ENCODE measurements around the gene CDK5RAP1.
"Not testable (repeated sequence)": the region's sequence is repeated elsewhere in the genome, so short reads cannot be mapped to it uniquely, and the experiment has no call there.

The CDK5RAP1 gene

GRCh38 chr20:33389326-33389725 lies 12.0 kb downstream of the CDK5RAP1 start:
- not testable (repeated sequence) for DNase-seq

- DNase-seq = no peak
These were observed 13.1 kb downstream of the CDK5RAP1 start for GRCh38 chr20:33388268-33388667.

GRCh38 chr20:33387177-33387576 lies 14.1 kb downstream of the CDK5RAP1 start:
- DNase-seq = no peak

- DNase-seq = no peak
These were observed 14.6 kb downstream of the CDK5RAP1 start for GRCh38 chr20:33386673-33387072.

GRCh38 chr20:33377366-33377765 lies 24.0 kb downstream of the CDK5RAP1 start:
- no peak for DNase-seq

- DNase-seq = no peak
These were observed 27.3 kb downstream of the CDK5RAP1 start for GRCh38 chr20:33373735-33374605.

- no peak for DNase-seq
These were observed 28.3 kb downstream of the CDK5RAP1 start for GRCh38 chr20:33372993-33373441.

GRCh38 chr20:33370291-33370690 lies 31.0 kb downstream of the CDK5RAP1 start:
- no peak for DNase-seq

- DNase-seq = no peak
These were observed 38.4 kb downstream of the CDK5RAP1 start for GRCh38 chr20:33362898-33363297.

- DNase-seq = no peak
These were observed 41.7 kb downstream of the CDK5RAP1 start for GRCh38 chr20:33359399-33360261.

GRCh38 chr20:33353013-33353402 lies 48.3 kb downstream of the CDK5RAP1 start:
- no peak for DNase-seq

- DNase-seq = no peak
These were observed 48.9 kb downstream of the CDK5RAP1 start for GRCh38 chr20:33352258-33353012.

GRCh38 chr20:33351696-33352095 lies 49.6 kb downstream of the CDK5RAP1 start:
- no peak for DNase-seq

- no peak for DNase-seq
These were observed 51.8 kb downstream of the CDK5RAP1 start for GRCh38 chr20:33349493-33349892.

- DNase-seq = no peak
These were observed 53.0 kb downstream of the CDK5RAP1 start for GRCh38 chr20:33348136-33348937.

GRCh38 chr20:33345342-33345741 lies 56.0 kb downstream of the CDK5RAP1 start:
- no peak for DNase-seq

GRCh38 chr20:33343521-33343920 lies 57.8 kb downstream of the CDK5RAP1 start:
- DNase-seq = no peak

GRCh38 chr20:33339515-33340058 lies 61.7 kb downstream of the CDK5RAP1 start:
- DNase-seq = no peak

GRCh38 chr20:33338467-33339258 lies 62.7 kb downstream of the CDK5RAP1 start:
- no peak for DNase-seq

Data from amygdala (tissue), 56 donors.